AG04449 (cell line): ENCODE data around the gene GALR2.

ENCODE experiments used
- CTCF ChIA-PET: fragments of 350-600 bp; formaldehyde crosslinking; extraction: SDS; loops from one replicate; lab custom pipeline; 2021; ENCODE audit warnings: antibody characterized with exemption; lab: Yijun Ruan, JAX
- POLR2A ChIA-PET: fragments of 400-600, 350-600 bp; formaldehyde crosslinking; extraction: SDS; loops from one replicate; lab custom pipeline; 2020; ENCODE audit warnings: antibody characterized with exemption, inconsistent platforms; lab: Yijun Ruan, JAX
- DNase-seq: peaks from one replicate; pipeline ENCODE4 v3.0.0-alpha.2; 2010; ENCODE audit warnings: low read depth, low spot score
- H3K4me3 ChIP-seq: 2 replicates; pipeline ENCODE4 v1.5.1; 2011; ENCODE audit warnings: low read depth, mild to moderate bottlenecking, control low read depth, low read length
- CTCF ChIP-seq: IDR thresholded peaks from one replicate; pipeline ENCODE4 v1.5.1; 2011; ENCODE audit warnings: mild to moderate bottlenecking, moderate library complexity, low read length, control low read depth, inconsistent platforms; ENCODE audit not compliant: insufficient read depth; ENCODE audit errors: missing control alignments

The GALR2 gene

GRCh38 chr17:76078860-76079534 lies 4.4 kb downstream of the GALR2 start, which contains the start of gene ZACN:
TSS of gene ZACN (plus strand) at chr17:76079182. CDS start at chr17:76079265, 83 bp downstream.
- no peak for TF ChIP-seq CTCF
- POLR2A ChIA-PET, result interaction anchor here (2.5 kb wide), 1 partner anchor 15 kb away, joined by 17 read pairs; no protein-coding TSS in a partner anchor
- H3K4me3 ChIP-seq, result no peak within 1 kb of the TSS
- no peak for DNase-seq
- CTCF ChIA-PET, result interaction anchor here (0.6 kb wide), 1 partner anchor 10 kb away, joined by 3 read pairs; no protein-coding TSS in a partner anchor

- DNase-seq, result no peak
- no peak overlapping the region for H3K4me3 ChIP-seq
Observed at GRCh38 chr17:76079535-76079955, 5.0 kb downstream of the GALR2 start.

GRCh38 chr17:76079956-76080767 lies 5.6 kb downstream of the GALR2 start:
- DNase-seq, result no peak
- TF ChIP-seq CTCF, result no peak
- H3K4me3 ChIP-seq, result no peak overlapping the region
- ChIA-PET POLR2A (interaction anchor here (0.7 to 2.5 kb wide), 4 partner anchors 9 to 83 kb away, joined by 3 to 17 read pairs (median 4); partner anchors contain the start of gene EXOC7), CTCF (interaction anchor here (0.7 to 1.7 kb wide), 6 partner anchors 12 to 219 kb away, joined by 3 to 7 read pairs (median 4); no protein-coding TSS in a partner anchor)

More at GRCh38 chr17:76079535-76079955, 5.0 kb downstream of the GALR2 start:
- no peak for TF ChIP-seq CTCF
- ChIA-PET POLR2A (interaction anchor here (1.6 to 2.5 kb wide), 2 partner anchors 14 to 23 kb away, joined by 4 to 17 read pairs; partner anchors contain the start of gene EXOC7), CTCF (interaction anchor here (0.6 to 1.7 kb wide), 3 partner anchors 9 to 74 kb away, joined by 3 to 7 read pairs (median 3); no protein-coding TSS in a partner anchor)

- ChIA-PET CTCF (interaction anchor here (0.7 to 1.7 kb wide), 6 partner anchors 11 to 218 kb away, joined by 3 to 7 read pairs (median 4); no protein-coding TSS in a partner anchor), POLR2A (interaction anchor here (0.7 to 2.5 kb wide), 4 partner anchors 9 to 84 kb away, joined by 3 to 17 read pairs (median 4); partner anchors contain the start of gene EXOC7)
- H3K4me3 ChIP-seq, result no peak overlapping the region
- no peak for DNase-seq
- no peak for TF ChIP-seq CTCF
Observed at GRCh38 chr17:76080768-76081287, 6.2 kb downstream of the GALR2 start.

- no peak for TF ChIP-seq CTCF
- no peak overlapping the region for H3K4me3 ChIP-seq
- DNase-seq, result no peak
- POLR2A ChIA-PET, result interaction anchor here (0.7 to 2.5 kb wide), 4 partner anchors 8 to 428 kb away, joined by 3 to 17 read pairs (median 4); partner anchors contain the start of gene EXOC7
- CTCF ChIA-PET, result interaction anchor here (1.3 to 1.7 kb wide), 4 partner anchors 11 to 198 kb away, joined by 3 to 7 read pairs (median 4); no protein-coding TSS in a partner anchor
Observed at GRCh38 chr17:76081295-76082210, 7.0 kb downstream of the GALR2 start.
